HepG2 (cell line): Measurements from ENCODE around the gene THRA. TPM values are rescaled to one million over a fixed set of nuclear protein-coding genes. Genes with fewer than 3 reads are reported as not detected.

Experiments used
- BHLHE40 ChIP-seq: IDR thresholded peaks from 2 replicates; pipeline ENCODE4 v1.6.1; 2011; ENCODE audit warnings: low read length, improper control_type of control experiment
- CAMTA2 ChIP-seq: sonication (generic); formaldehyde crosslinking; IDR thresholded peaks from 2 replicates; pipeline ENCODE4 v1.4.0; 2020; ENCODE audit warnings: mild to moderate bottlenecking, missing genetic modification reagents, borderline replicate concordance
- CCDC6 ChIP-seq: sonication (generic); formaldehyde crosslinking; IDR thresholded peaks from 2 replicates; pipeline ENCODE4 v1.8.1; 2022; ENCODE audit warnings: mild to moderate bottlenecking, missing genetic modification reagents, moderate library complexity
- CHD4 ChIP-seq: fragments of 200-600 bp; sonication (generic); IDR thresholded peaks from 2 replicates; pipeline ENCODE4 v1.7.0; 2017; ENCODE audit warnings: mild to moderate bottlenecking, low read length, borderline replicate concordance
- CREB3 ChIP-seq: sonication (generic); formaldehyde crosslinking; IDR thresholded peaks from 2 replicates; pipeline ENCODE4 v1.5.0; 2020; ENCODE audit warnings: missing genetic modification reagents
- HMGA1 ChIP-seq: sonication (generic); formaldehyde crosslinking; conservative IDR thresholded peaks from 2 replicates; pipeline ENCODE4 v1.4.0; 2020; ENCODE audit warnings: missing genetic modification reagents
- IRF1 ChIP-seq: sonication (generic); formaldehyde crosslinking; IDR thresholded peaks from 2 replicates; pipeline ENCODE4 v1.4.0; 2020; ENCODE audit warnings: low read depth, mild to moderate bottlenecking, missing genetic modification reagents
- MAZ ChIP-seq, 2 experiments: sonication (generic) in 1 of 2; formaldehyde crosslinking in 1 of 2; IDR thresholded peaks; 2 replicates each; pipeline versions ENCODE4 v1.5.0 to v1.6.1; 2012 to 2020; ENCODE audit warnings: low read depth in 2 of 2, mild to moderate bottlenecking in 2 of 2, borderline replicate concordance in 1 of 2, improper control_type of control experiment in 1 of 2, low read length in 1 of 2, missing genetic modification reagents in 1 of 2, moderate library complexity in 1 of 2
- MEIS2 ChIP-seq: sonication (generic); formaldehyde crosslinking; IDR thresholded peaks from 2 replicates; pipeline ENCODE4 v1.9.0; 2021; ENCODE audit warnings: mild to moderate bottlenecking, missing genetic modification reagents
- NCOA1 ChIP-seq: sonication (generic); formaldehyde crosslinking; IDR thresholded peaks from 2 replicates; pipeline ENCODE4 v1.9.0; 2021; ENCODE audit warnings: missing genetic modification reagents
- PTBP1 ChIP-seq: fragments of 200-400 bp; formaldehyde crosslinking; IDR thresholded peaks from 2 replicates; pipeline ENCODE4 v1.6.1; 2018; ENCODE audit warnings: low read length, low read depth; ENCODE audit not compliant: poor library complexity, severe bottlenecking
- RFXAP ChIP-seq: sonication (generic); formaldehyde crosslinking; IDR thresholded peaks from 2 replicates; pipeline ENCODE4 v1.4.0; 2020; ENCODE audit warnings: missing genetic modification reagents, borderline replicate concordance
- STAG1 ChIP-seq: sonication (generic); formaldehyde crosslinking; IDR thresholded peaks from 2 replicates; pipeline ENCODE4 v1.4.0; 2020; ENCODE audit warnings: missing genetic modification reagents
- TEAD3 ChIP-seq: optimal IDR thresholded peaks from 2 replicates; pipeline ENCODE3; 2016; ENCODE audit warnings: borderline replicate concordance
- ZNF263 ChIP-seq: sonication (generic); formaldehyde crosslinking; IDR thresholded peaks from 2 replicates; pipeline ENCODE4 v1.4.0; 2020; ENCODE audit warnings: missing genetic modification reagents
- ZNF275 ChIP-seq: sonication (generic); formaldehyde crosslinking; IDR thresholded peaks from 2 replicates; pipeline ENCODE4 v1.8.0; 2022; ENCODE audit warnings: missing genetic modification reagents, mild to moderate bottlenecking, inconsistent platforms, borderline replicate concordance
- ZNF282 ChIP-seq: fragments of 450-650 bp; IDR thresholded peaks from 2 replicates; pipeline ENCODE4 v1.6.1; 2018; ENCODE audit not compliant: partially characterized antibody
- ZNF432 ChIP-seq: sonication (generic); formaldehyde crosslinking; IDR thresholded peaks from 2 replicates; pipeline ENCODE4 v1.5.0; 2020; ENCODE audit warnings: missing genetic modification reagents, mild to moderate bottlenecking, borderline replicate concordance
- ZNF629 ChIP-seq: sonication (generic); formaldehyde crosslinking; conservative IDR thresholded peaks from 2 replicates; pipeline ENCODE4 v1.5.0; 2020; ENCODE audit warnings: missing genetic modification reagents
- ZNF709 ChIP-seq: sonication (generic); formaldehyde crosslinking; IDR thresholded peaks from 2 replicates; pipeline ENCODE4 v1.5.0; 2020; ENCODE audit warnings: mild to moderate bottlenecking, missing genetic modification reagents
- ZSCAN12 ChIP-seq: sonication (generic); formaldehyde crosslinking; IDR thresholded peaks from 2 replicates; pipeline ENCODE4 v1.9.0; 2021; ENCODE audit warnings: mild to moderate bottlenecking, missing genetic modification reagents
- ZSCAN25 ChIP-seq: sonication (generic); formaldehyde crosslinking; IDR thresholded peaks from 2 replicates; pipeline ENCODE4 v1.8.0; 2022; ENCODE audit warnings: mild to moderate bottlenecking, missing genetic modification reagents
- polyA plus RNA-seq, 8 experiments: library from polyadenylated mRNA; depleted of rRNA in 3 of 8; stranded (reverse) in 7 of 8; unstranded in 1 of 8; fragments of >200 nt; fragmentation: Illumina TruSeq in 4 of 8; extraction: Trizol in 4 of 8; gene quantifications; 2 replicates each; pipeline versions ENCODE4 v1.2.1 to v1.2.3, GENCODE V29; 2011 to 2016; ENCODE audit warnings: low read depth in 4 of 8, missing spikeins in 1 of 8, mixed read lengths in 1 of 8; ENCODE audit not compliant: insufficient read depth in 1 of 8
- total RNA-seq, 5 experiments: library from RNA; depleted of rRNA; stranded (reverse); fragments of >200 nt; fragmentation: Illumina TruSeq; extraction: Trizol; gene quantifications; 2 replicates each; pipeline ENCODE4 v1.2.3, GENCODE V29; 2016; ENCODE audit warnings: low read depth in 1 of 5
- TF ChIP-seq, protein P1 (sequence below): sonication (generic); formaldehyde crosslinking; conservative IDR thresholded peaks from 2 replicates; pipeline ENCODE4 v1.4.0; 2020; ENCODE audit warnings: mild to moderate bottlenecking, missing genetic modification reagents, moderate library complexity

THRA gene
- total and polyA plus RNA-seq, 2 of the 13 experiments (the other 11 are each of a cell fraction or from before 2014, with no cell fraction given), result 8.0 to 9.9 TPM

DNA sequence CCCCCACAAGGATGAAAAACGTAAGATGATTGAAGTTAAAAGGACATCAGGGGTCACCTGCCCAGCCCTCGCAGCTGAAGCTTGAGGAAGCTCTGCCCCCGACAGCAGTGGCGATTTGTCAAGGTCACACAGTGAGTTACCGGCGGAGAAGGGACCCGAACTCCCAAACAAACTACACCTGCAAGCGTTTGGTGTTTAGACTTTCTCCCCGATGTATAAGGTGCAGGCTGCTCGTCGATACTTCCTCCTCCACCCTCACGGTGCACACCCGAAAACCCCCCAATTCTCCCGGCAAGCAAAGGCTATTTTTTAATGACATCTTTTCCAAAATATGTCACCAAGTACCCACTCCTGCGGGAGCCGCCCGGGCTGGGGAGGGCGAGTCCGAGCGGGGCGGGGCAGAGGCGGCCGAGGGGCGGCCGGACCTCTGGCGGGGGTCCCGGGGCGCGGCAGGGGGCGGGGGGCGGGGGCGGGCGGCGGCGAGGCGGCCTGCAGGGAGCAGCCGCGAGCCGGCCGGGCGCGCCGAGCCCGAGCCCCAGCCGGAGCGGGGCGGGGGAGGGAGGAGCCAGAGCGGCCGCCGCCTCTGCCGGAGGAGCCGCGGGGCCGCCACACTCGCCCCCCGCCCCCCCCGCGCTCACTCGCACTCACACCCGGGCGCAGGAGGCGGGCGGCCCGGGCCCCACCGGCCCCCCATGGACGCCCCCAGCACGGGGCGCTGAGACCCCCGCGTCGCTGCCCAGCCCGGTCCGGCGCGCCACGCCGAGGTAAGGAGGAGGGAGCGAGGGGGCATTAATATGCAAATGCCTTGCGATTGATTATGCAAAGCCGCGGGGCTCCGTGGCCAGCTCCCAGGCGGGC lies at the start of gene THRA (continued):
- TF ChIP-seq STAG1 (CRISPR knock-in tag) (peak; percentile 34; the same call in 1 of the 2 replicates), IRF1 (no peak), ZNF432 (CRISPR knock-in tag) (no peak), NCOA1 (CRISPR knock-in tag) (0 out of 2 replicates have a peak, but pooled peaks have one; percentile 33), CCDC6 (CRISPR knock-in tag) (0 out of 2 replicates have a peak, but pooled peaks have one; percentile 19), ZNF275 (CRISPR knock-in tag) (no peak), BHLHE40 (no peak), CHD4 (0 out of 2 replicates have a peak, but pooled peaks have one; percentile 71), ZNF629 (no peak), PTBP1 (no peak), ZNF282 (no peak), RFXAP (0 out of 2 replicates have a peak, but pooled peaks have one; percentile 16), ZSCAN25 (CRISPR knock-in tag) (no peak), MAZ (IDR thresholded peaks at IDR 0.05; ENCODE audit: borderline replicate concordance, low read depth, low read length) (no peak), MAZ (CRISPR knock-in tag; IDR thresholded peaks at IDR 0.05; ENCODE audit: low read depth) (peak; percentile 86), ZNF263 (CRISPR knock-in tag) (peak; percentile 44; the same call in 1 of the 2 replicates), ZSCAN12 (CRISPR knock-in tag) (no peak), CREB3 (0 out of 2 replicates have a peak, but pooled peaks have one; percentile 31), HMGA1 (no peak), CAMTA2 (CRISPR knock-in tag) (no peak), TEAD3 (no peak), MEIS2 (0 out of 2 replicates have a peak, but pooled peaks have one; percentile 49), ZNF709 (0 out of 2 replicates have a peak, but pooled peaks have one; percentile 22)
- TF ChIP-seq, protein P1, sequence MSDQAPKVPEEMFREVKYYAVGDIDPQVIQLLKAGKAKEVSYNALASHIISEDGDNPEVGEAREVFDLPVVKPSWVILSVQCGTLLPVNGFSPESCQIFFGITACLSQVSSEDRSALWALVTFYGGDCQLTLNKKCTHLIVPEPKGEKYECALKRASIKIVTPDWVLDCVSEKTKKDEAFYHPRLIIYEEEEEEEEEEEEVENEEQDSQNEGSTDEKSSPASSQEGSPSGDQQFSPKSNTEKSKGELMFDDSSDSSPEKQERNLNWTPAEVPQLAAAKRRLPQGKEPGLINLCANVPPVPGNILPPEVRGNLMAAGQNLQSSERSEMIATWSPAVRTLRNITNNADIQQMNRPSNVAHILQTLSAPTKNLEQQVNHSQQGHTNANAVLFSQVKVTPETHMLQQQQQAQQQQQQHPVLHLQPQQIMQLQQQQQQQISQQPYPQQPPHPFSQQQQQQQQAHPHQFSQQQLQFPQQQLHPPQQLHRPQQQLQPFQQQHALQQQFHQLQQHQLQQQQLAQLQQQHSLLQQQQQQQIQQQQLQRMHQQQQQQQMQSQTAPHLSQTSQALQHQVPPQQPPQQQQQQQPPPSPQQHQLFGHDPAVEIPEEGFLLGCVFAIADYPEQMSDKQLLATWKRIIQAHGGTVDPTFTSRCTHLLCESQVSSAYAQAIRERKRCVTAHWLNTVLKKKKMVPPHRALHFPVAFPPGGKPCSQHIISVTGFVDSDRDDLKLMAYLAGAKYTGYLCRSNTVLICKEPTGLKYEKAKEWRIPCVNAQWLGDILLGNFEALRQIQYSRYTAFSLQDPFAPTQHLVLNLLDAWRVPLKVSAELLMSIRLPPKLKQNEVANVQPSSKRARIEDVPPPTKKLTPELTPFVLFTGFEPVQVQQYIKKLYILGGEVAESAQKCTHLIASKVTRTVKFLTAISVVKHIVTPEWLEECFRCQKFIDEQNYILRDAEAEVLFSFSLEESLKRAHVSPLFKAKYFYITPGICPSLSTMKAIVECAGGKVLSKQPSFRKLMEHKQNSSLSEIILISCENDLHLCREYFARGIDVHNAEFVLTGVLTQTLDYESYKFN (CRISPR knock-in tag), result no peak
